ENCODE data around the gene COLEC11. TPM values are rescaled to one million over a fixed set of nuclear protein-coding genes. Genes with fewer than 3 reads are reported as not detected.
"Not testable (repeated sequence)": the region's sequence is repeated elsewhere in the genome, so short reads cannot be mapped to it uniquely, and the experiment has no call there.

The COLEC11 gene
- total RNA-seq, 1 experiment from 2014 or later = not detected

DNA sequence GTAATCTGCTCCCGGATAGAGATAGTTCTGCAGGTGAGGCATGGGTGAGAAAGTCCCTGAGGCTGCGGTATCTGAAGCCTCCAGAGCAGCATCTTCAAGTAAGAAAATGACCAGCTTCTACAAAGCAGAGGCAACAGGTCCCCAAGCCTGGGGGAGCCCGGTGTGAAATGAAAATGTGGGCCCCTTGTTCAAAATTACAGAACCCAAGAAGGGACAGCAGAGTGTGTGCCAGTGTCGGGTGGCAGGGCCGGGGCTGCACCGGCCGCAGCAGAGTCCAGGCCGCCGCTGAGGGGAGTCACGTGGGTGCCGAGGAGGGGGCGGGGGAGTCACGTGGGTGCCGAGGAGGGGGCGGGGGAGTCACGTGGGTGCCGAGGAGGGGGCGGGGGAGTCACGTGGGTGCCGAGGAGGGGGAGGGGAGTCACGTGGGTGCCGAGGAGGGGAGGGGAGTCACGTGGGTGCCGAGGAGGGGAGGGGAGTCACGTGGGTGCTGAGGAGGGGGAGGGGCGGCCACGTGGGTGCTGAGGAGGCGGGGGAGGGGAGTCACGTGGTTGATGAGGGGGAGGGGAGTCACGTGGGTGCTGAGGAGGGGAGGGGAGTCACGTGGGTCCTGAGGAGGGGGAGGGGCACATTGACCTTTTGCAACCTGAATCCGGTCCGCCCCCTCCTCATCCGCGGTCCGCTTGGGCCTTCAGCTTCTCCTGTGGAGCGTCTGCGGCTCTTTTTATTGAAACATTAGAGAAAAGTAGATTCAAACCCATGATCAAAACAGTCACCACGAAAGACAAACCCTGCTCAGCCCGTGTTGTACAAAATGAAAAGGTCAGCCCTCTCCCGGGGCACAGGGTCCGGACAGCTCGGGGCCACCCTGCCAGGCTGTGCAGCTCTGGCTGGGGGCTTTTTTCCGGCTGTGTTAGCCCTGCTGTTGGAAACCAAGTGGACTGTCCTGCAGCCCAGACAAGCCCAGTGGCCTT is 10.4 kb downstream of the COLEC11 start:
- H3K79me2 ChIP-seq (ENCODE audit: low read length) = no peaks in the 10 kb centered on the region
- H3K9me2 ChIP-seq (replicated peaks; ENCODE audit: insufficient read depth, low read length) = no peaks in the 10 kb centered on the region
- H3K4me3 ChIP-seq (ENCODE audit: low read length) = no peak overlapping the region; the same call in 1 of the 2 replicates
- no peaks in the 10 kb centered on the region for H3K36me3 ChIP-seq (ENCODE audit: insufficient read depth, low read length)
- H3K27me3 ChIP-seq (ENCODE audit: low read length) = no peaks in the 10 kb centered on the region
- peak; percentile 96 for DNase-seq
- H3K9ac ChIP-seq (ENCODE audit: low read length) = peak overlapping the region; percentile 49
- H3K9me3 ChIP-seq (ENCODE audit: low read length) = no peaks in the 10 kb centered on the region
- peaks cover 18% of the 10 kb centered on the region for H3K4me1 ChIP-seq (ENCODE audit: low read length)
- H4K20me1 ChIP-seq (ENCODE audit: insufficient read depth, low read depth, low read length) = no peaks in the 10 kb centered on the region
- H2AFZ ChIP-seq (ENCODE audit: low read length) = peak overlapping the region; percentile 95
- no peak overlapping the region for H3K27ac ChIP-seq (ENCODE audit: low read length)
- peak overlapping the region; percentile 55 for H3K4me2 ChIP-seq (ENCODE audit: low read depth, low read length, poor library complexity, severe bottlenecking)

DNA sequence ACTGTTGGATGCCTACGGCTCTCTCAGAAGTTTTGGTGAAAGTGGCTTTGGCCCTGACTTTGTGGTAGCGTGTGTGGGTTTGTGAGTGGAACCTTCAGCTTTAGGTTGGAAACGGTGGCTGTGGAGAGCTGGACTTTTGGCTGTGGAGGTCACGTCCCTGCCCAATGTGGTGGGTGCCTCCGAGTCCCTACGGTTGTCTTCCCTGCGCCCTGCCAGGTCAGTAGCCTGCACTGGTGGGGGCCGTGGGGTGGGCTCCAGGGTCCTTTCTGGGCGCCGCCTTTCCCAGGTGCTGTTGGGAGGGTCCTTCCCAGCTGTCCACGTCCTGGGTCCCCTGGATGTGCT is 11.1 kb downstream of the COLEC11 start:
- no peaks in the 10 kb centered on the region for H3K9me3 ChIP-seq (ENCODE audit: low read length)
- H4K20me1 ChIP-seq (ENCODE audit: insufficient read depth, low read depth, low read length) = no peaks in the 10 kb centered on the region
- H3K36me3 ChIP-seq (ENCODE audit: insufficient read depth, low read length) = no peaks in the 10 kb centered on the region
- DNase-seq = no peak
- no peaks in the 10 kb centered on the region for H3K79me2 ChIP-seq (ENCODE audit: low read length)
- H3K9me2 ChIP-seq (replicated peaks; ENCODE audit: insufficient read depth, low read length) = no peaks in the 10 kb centered on the region
- peaks cover 18% of the 10 kb centered on the region for H3K4me1 ChIP-seq (ENCODE audit: low read length)
- H3K9ac ChIP-seq (ENCODE audit: low read length) = no peak overlapping the region
- no peak overlapping the region for H3K4me2 ChIP-seq (ENCODE audit: low read depth, low read length, poor library complexity, severe bottlenecking)
- H3K27ac ChIP-seq (ENCODE audit: low read length) = no peak overlapping the region
- no peaks in the 10 kb centered on the region for H3K27me3 ChIP-seq (ENCODE audit: low read length)
- H3K4me3 ChIP-seq (ENCODE audit: low read length) = no peak overlapping the region
- peak overlapping the region; percentile 95; the same call in 1 of the 2 replicates for H2AFZ ChIP-seq (ENCODE audit: low read length)

DNA sequence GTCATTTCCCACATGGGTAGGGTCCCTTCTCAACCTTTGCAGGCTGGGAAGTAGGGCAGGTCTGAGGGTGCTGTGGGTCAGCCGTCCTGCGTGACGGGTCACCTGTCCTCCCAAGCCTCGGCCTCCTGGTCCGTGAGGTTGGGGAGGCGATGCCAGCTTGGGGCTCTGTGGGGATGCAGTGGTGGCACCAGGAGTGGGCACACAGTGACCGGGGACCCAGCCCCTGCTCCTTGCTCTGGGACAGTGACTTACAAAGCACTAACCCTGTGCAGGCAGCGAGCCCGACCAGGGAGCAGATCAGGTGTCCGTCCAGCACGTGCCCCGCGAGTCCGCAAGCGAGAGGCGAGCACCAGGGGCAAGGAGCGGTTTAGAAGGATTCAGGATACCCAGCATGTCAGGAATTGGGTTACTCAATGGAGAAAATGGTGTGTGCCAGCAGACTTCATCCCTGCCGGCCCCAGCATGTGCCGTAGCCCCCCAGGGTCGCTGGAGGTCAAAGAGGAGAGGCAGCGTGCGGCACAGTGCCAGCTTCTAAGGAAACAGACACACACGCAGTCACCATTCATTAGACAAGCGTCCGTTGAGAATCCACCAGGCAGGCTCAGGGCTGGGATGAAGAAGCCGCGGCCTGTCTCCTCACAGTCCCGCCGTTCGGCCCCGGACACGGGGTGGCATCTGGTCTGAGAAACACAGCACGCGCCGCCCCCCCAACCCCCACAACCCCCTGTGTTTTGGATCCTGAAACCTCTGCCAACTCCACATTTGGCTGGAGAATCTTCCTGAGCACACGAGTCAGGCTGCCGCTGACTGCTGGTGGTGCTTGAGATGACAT is 11.7 kb downstream of the COLEC11 start:
- Histone ChIP-seq H3K4me2 (ENCODE audit: low read depth, low read length, poor library complexity, severe bottlenecking) (no peak overlapping the region), H3K27me3 (ENCODE audit: low read length) (no peaks in the 10 kb centered on the region), H3K9me3 (ENCODE audit: low read length) (no peaks in the 10 kb centered on the region), H3K9me2 (replicated peaks; ENCODE audit: insufficient read depth, low read length) (no peaks in the 10 kb centered on the region), H3K36me3 (ENCODE audit: insufficient read depth, low read length) (no peaks in the 10 kb centered on the region), H3K27ac (ENCODE audit: low read length) (no peak overlapping the region), H4K20me1 (ENCODE audit: insufficient read depth, low read depth, low read length) (no peaks in the 10 kb centered on the region), H3K9ac (ENCODE audit: low read length) (no peak overlapping the region), H3K4me1 (ENCODE audit: low read length) (peaks cover 18% of the 10 kb centered on the region), H3K79me2 (ENCODE audit: low read length) (no peaks in the 10 kb centered on the region), H2AFZ (ENCODE audit: low read length) (no peak overlapping the region), H3K4me3 (ENCODE audit: low read length) (no peak overlapping the region)
- DNase-seq = no peak

DNA sequence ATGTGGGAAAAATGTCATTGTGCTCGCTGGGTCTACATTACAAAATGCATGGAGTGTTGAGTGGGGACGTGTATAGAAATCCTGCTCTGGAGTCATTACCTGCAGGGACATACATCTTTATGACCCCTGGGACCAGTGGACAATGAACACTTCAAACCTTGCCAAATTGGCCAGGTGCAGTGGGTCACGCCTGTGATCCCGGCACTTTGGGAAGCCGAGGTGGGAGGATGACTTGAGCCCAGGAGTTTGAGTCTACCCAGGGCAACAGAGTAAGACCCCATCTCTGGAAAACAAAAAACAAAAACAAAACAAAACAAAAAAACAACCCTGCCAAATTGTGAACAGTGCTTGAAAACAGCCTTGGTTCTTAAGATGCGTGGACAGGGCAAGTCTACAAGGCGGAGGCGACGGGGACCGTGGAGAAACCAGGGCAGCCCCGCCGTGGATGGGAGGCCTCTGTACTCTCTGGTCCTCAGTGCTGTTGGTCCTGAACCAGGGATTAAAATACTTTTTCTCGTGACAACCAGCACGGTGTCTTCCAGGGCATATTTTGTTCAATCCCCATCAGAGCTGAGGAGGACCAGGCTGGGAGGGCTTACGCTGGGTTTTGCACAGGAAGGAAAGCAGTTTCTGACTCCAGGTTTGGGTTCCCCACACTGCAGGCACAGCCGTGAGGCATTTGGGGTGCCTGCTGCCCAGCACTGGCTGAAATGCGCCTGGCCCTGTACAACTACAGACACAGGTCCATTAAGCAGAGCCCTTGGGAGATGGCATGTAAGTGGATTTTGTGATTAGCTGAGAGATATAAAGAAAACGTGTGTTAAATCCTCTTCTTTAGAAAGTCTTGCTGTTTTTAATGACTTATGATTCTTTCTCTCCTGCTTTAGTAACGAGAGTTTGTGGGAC is 13.7 kb downstream of the COLEC11 start:
- Histone ChIP-seq H2AFZ (ENCODE audit: low read length) (peak overlapping the region; percentile 78; the same call in 1 of the 2 replicates), H3K4me3 (ENCODE audit: low read length) (no peak overlapping the region), H3K9ac (ENCODE audit: low read length) (no peak overlapping the region), H3K4me1 (ENCODE audit: low read length) (peaks cover 18% of the 10 kb centered on the region), H4K20me1 (ENCODE audit: insufficient read depth, low read depth, low read length) (no peaks in the 10 kb centered on the region), H3K27me3 (ENCODE audit: low read length) (no peaks in the 10 kb centered on the region), H3K9me2 (replicated peaks; ENCODE audit: insufficient read depth, low read length) (no peaks in the 10 kb centered on the region), H3K36me3 (ENCODE audit: insufficient read depth, low read length) (no peaks in the 10 kb centered on the region), H3K79me2 (ENCODE audit: low read length) (no peaks in the 10 kb centered on the region), H3K9me3 (ENCODE audit: low read length) (no peaks in the 10 kb centered on the region), H3K27ac (ENCODE audit: low read length) (no peak overlapping the region), H3K4me2 (ENCODE audit: low read depth, low read length, poor library complexity, severe bottlenecking) (no peak overlapping the region)
- no peak for DNase-seq

DNA sequence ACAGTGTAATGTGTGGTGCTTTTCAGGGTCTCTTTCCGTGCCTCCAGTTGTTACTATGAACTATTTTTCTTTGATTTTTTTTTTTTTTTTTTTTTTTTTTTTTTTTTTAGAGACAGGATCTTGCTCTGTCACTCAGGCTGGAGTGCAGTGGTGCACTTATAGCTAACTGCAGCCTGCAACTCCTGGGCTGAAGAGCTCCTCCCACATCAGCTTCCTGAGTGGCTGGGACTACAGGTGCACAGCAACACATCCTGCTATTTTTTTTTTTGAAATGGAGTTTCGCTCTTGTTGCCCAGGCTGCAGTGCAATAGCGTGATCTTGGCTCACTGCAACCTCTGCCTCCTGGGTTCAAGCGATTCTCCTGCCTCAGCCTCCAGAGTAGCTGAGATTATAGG is 14.4 kb downstream of the COLEC11 start:
- not testable (repeated sequence) for H2AFZ ChIP-seq (ENCODE audit: low read length); H3K36me3 ChIP-seq (ENCODE audit: insufficient read depth, low read length); DNase-seq; H3K27ac ChIP-seq (ENCODE audit: low read length); H4K20me1 ChIP-seq (ENCODE audit: insufficient read depth, low read depth, low read length); H3K9ac ChIP-seq (ENCODE audit: low read length); H3K9me2 ChIP-seq (replicated peaks; ENCODE audit: insufficient read depth, low read length); H3K79me2 ChIP-seq (ENCODE audit: low read length); H3K4me3 ChIP-seq (ENCODE audit: low read length); H3K9me3 ChIP-seq (ENCODE audit: low read length); H3K27me3 ChIP-seq (ENCODE audit: low read length); H3K4me2 ChIP-seq (ENCODE audit: low read depth, low read length, poor library complexity, severe bottlenecking)
- peaks cover 18% of the 10 kb centered on the region for H3K4me1 ChIP-seq (ENCODE audit: low read length)

DNA sequence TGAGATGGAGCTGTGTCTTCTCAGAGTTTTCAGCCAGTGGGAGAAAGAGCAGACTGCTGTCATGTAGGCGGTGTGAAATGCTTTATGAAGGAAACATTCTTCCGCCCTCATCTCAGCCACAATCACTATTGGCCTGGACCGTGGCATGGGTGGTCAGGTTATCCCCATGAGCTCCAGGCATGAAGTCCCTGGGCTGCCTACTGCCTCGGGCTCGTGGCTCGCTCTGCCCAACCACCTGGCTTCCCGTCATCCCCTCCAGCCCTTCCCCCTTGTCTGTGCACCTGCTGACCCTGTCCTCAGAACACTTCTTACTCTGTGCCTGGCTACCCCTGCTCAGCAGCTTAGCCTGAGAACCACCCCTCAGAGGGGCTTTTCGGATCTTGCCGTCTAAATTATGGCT is 15.5 kb downstream of the COLEC11 start:
- H3K79me2 ChIP-seq (ENCODE audit: low read length) = no peaks in the 10 kb centered on the region
- H3K27ac ChIP-seq (ENCODE audit: low read length) = no peak overlapping the region
- peaks cover 12% of the 10 kb centered on the region for H3K4me1 ChIP-seq (ENCODE audit: low read length)
- H3K9me2 ChIP-seq (replicated peaks; ENCODE audit: insufficient read depth, low read length) = no peaks in the 10 kb centered on the region
- no peaks in the 10 kb centered on the region for H3K9me3 ChIP-seq (ENCODE audit: low read length)
- H2AFZ ChIP-seq (ENCODE audit: low read length) = no peak overlapping the region
- H3K4me2 ChIP-seq (ENCODE audit: low read depth, low read length, poor library complexity, severe bottlenecking) = peak overlapping the region; percentile 38
- DNase-seq = no peak
- no peak overlapping the region for H3K4me3 ChIP-seq (ENCODE audit: low read length)
- H4K20me1 ChIP-seq (ENCODE audit: insufficient read depth, low read depth, low read length) = no peaks in the 10 kb centered on the region
- H3K36me3 ChIP-seq (ENCODE audit: insufficient read depth, low read length) = no peaks in the 10 kb centered on the region
- H3K9ac ChIP-seq (ENCODE audit: low read length) = no peak overlapping the region
- H3K27me3 ChIP-seq (ENCODE audit: low read length) = no peaks in the 10 kb centered on the region

DNA sequence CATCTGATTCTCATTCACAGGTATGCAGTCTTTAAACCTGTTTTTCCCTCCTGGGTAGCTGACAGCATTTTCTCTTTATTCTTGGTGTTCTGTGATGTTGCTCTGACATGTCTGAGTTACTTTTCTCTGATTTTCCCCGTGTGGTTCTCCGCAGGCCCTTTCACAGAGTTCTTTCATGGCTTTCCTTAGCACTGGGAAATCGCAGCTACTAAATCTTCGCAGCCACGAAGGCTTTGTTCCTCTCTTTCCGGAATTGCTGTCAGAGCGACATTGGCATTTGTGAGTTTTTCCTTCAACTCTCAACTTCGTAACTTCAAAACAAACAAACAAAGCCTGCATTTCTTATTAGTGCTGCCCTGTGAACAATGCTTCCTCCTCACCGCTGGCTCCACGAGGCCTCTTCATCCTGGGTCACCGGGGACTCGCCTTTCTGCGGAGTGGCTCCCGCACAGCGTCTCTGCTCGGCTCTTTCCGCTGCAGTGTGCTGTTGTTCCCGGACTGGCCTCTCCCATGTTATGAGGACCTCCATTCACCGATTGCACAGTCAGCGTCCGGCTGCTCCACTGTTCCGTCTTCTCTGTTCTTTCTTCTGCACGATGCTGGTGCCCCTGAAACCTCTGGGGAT is 16.1 kb downstream of the COLEC11 start:
- no peak overlapping the region for H3K4me3 ChIP-seq (ENCODE audit: low read length)
- H3K36me3 ChIP-seq (ENCODE audit: insufficient read depth, low read length) = no peaks in the 10 kb centered on the region
- no peaks in the 10 kb centered on the region for H3K27me3 ChIP-seq (ENCODE audit: low read length)
- no peak overlapping the region for H3K9ac ChIP-seq (ENCODE audit: low read length)
- peaks cover 8% of the 10 kb centered on the region for H3K4me1 ChIP-seq (ENCODE audit: low read length)
- H3K9me2 ChIP-seq (replicated peaks; ENCODE audit: insufficient read depth, low read length) = no peaks in the 10 kb centered on the region
- H4K20me1 ChIP-seq (ENCODE audit: insufficient read depth, low read depth, low read length) = no peaks in the 10 kb centered on the region
- no peaks in the 10 kb centered on the region for H3K79me2 ChIP-seq (ENCODE audit: low read length)
- H3K9me3 ChIP-seq (ENCODE audit: low read length) = no peaks in the 10 kb centered on the region
- H3K4me2 ChIP-seq (ENCODE audit: low read depth, low read length, poor library complexity, severe bottlenecking) = no peak overlapping the region
- no peak overlapping the region for H3K27ac ChIP-seq (ENCODE audit: low read length)
- H2AFZ ChIP-seq (ENCODE audit: low read length) = no peak overlapping the region
- no peak for DNase-seq
